ENCODE measurements around the gene CDK5RAP2.
"Not testable (repeated sequence)": the region's sequence is repeated elsewhere in the genome, so short reads cannot be mapped to it uniquely, and the experiment has no call there.

Gene CDK5RAP2

DNA sequence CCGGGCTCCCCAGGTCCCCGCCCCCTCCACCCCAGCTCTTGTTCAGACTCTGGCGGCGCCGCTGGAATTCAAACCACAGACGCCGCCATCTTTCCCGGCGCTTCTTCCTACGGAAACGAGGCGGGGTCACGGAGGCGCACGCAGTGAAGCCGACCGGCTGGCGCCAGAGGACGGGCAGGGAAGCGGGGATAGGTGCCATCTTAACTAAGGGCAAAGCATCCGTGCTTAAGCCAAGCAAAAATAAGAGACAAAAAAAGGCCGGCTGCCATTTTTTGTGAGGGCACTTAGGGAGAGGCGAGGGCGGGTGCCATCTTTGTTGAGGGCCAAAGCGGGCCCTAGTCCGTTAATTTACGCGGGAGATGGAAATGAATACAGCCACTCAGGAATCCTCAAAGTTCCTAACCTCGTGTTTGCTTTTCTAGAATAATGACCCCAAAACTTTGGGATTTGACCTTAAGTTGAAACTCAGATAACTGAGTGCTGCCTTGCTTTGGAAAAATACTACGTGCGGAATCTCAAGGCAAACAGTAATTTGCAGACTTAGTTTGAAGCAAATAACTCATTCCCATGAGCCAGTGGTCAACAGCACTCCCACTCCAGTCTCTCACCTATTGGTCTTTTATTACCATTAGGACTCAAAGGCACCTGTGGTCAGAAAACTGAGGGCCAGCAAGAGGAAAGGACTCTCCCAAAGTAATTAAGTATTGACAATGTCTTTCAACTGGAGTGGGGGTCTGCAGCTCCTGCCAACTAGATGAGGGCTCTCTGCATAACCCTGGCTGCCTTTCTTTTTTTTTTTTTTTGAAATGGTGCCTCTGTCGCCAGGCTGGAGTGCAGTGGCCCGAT, at the start of gene CDK5RAP2:
Gene CDK5RAP2 (minus strand): TSS at position 117 of the 846 bp plus-strand sequence. CDS start 189 bp downstream, outside the sequence.
- peak; percentile 97 for DNase-seq

DNA sequence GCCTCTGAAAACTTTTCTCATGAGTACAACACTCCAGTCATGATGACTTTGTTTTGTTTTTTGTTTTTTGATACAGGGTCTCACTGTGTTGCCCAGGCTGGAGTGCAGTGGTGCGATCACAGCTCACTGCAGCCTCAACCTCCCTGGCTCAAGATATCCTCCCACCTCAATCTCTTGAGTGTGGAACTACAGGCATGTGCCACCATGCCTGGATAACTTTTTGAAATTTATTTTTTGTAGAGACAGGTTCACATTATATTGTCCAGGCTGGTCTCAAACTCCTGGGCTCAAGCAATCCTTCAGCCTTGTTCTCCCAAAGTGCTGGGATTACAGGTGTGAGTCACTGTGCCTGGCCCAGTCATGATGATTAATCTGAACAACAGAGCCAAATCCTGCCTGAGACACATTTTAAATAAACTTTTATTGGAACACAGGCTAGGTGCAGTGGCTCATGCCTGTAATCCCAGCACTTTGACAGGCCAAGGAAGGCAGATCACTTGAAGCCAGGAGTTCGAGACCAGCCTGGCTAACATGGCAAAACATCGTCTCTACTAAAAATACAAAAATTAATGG, 49.0 kb upstream of the CDK5RAP2 start:
- DNase-seq: not testable (repeated sequence)

DNA sequence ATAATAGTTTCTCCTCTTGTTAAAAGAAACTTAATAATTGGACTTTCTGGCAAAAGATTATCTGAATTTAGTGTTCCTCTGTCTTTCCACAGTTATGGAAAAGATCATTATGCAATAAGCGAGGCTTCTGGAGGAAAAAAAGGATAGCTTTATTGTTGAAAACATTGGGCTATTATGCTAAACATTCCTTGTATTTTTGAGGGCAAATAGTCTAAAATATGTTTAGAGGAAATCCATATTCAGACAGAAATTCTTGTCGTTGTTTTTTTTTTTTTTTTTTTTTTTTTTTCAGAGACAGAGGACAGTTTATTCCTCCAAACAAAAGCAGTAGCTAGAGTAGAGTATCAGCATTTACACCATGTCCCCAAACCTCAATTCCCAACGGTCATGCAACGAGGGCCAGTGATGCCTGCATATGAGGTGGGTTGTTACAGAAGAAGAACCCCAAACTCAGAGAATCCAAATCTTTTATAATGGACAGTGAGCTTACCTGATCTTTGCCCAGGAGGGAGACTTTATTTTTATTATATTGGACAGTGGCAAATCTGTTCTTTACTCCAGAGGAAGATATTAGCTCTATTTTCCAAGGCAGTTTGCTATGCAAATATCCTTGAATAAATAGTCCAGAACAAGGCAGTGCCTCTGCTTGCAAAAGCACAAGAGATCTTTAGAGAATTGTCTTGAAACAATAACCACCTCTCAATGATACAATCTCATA, 48.4 kb upstream of the CDK5RAP2 start:
- no peak for DNase-seq

DNA sequence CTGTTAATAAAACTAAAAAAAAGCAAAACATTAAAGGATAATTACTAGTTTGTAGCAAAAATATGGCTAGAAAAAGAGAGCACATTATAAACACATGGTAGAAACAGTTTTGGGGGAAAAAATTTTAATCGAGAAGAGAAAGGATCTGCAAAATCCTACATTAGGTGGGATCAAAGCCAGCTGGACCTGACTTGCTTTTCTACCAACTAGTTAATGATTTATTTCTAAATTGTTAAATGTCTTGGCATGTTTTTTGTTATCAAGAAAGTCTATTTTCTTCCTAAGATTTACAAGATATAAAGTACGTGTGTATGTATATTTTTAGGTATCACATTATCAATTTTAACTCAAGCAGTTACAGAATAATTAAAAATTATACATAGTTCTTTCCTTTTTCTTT, 47.1 kb upstream of the CDK5RAP2 start:
- DNase-seq: no peak

DNA sequence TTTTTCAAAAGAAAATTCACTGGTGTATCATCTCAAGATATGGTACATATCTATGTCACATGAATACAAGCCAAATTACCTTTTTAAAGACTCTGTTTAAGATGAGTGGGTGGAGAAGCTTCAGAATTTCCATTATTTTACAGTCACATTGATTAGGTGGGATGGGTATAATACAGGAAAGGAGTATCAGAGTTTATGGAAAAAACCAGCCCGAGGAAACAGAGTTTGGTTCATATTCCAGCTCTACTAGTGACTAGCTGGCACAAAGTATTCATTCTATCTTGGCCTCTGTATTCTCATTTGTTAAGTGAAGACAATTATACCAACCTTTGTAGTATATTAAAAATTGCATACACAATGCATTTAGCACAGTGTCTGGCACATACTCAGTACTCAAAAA, 46.5 kb upstream of the CDK5RAP2 start:
- no peak for DNase-seq

DNA sequence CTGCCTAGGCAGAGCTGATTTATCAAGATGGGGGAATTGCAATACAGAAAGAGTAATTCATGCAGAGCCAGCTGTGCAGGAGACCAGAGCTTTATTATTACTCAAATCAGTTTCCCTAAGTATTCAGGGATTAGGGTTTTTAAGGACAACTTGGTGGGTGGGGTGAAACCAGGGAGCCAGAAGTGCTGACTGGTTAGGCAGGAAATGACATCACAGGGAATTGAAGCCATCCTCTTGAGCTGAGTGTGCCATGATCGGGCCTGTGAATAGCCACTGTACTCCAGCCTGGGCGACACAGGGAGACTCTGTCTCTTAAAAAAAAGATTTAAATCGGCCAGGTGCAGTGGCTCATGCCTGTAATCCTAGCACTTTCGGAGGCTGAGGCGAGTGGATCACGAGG, 45.3 kb upstream of the CDK5RAP2 start:
- peak; percentile 42 for DNase-seq

DNA sequence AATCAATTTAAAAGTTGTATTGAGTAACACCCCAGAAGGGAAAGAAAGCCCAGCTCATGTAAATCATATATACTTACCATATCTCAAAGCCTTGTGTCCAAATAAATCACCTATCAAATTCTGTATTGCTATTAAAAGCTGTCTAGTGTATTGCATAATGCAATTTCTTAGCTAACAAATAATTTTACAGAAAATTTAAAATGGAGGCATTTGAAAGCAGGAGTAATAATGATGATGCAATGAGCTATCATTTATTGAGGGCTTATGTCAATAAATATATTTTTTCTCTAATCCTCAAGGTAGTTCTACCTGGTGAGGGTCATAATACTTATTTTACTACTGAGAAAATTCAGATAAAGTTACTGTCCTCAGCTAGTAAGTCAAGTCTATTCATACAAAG, 42.8 kb upstream of the CDK5RAP2 start:
- DNase-seq: no peak

DNA sequence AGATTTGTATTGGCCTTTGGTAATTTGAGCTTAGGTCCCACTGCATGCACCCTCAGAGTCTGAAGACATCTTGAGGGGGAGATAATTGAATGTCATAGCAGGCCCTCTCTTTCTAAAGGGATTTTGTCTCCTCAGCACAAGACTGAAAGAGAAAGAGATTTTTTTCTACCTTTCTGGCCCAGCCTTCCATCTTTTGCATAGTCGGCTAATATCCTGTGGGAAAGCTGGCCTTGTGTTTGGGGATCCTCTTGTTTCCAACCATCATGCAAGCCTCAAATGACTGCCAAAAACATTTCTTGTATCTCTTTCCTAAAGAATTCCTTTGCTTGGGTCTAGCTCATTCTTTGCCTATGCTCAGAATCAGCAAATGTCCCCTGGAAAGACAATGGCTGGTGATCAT, 42.0 kb upstream of the CDK5RAP2 start:
- no peak for DNase-seq

DNA sequence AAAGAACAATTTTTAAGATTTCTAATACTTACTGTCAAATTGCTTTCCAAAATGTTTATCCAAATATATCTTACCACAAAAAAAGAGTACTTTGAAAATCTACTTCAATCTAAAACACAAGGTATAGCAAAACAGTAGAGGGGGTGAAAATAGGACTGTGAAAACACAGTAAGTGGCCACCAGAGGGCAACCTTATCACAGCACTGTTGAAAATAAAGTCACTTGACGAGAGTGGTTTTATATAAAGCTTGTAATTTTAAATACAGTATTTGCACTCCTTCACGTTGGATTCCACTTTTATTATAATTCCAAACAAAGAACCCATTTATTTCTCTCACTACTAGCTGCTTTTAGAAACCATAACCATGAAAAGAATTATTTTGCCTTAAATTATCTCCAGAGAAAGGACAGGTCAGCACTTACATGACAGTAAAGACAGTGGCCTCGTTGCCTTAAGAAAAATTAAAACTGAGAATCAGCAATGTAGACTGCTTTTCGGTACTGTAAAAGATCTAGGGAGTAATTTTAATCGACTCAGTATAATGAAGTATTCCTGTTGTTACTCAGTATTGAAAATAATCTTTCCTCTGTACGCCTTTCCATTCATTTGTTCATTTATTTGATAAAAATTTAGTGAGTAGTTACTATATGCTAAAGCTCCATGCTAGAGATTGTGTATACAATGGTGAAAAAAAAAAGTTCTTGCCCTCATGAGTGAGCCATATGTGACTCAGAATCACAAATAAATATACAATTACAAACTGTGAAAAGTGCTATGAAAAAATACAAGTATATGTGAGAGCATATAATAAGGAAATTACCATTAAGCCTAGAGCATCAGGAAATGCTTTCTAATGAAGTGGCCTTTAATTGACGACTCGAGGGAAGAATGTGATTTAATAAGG, 40.0 kb upstream of the CDK5RAP2 start:
- peak; percentile 81 for DNase-seq

DNA sequence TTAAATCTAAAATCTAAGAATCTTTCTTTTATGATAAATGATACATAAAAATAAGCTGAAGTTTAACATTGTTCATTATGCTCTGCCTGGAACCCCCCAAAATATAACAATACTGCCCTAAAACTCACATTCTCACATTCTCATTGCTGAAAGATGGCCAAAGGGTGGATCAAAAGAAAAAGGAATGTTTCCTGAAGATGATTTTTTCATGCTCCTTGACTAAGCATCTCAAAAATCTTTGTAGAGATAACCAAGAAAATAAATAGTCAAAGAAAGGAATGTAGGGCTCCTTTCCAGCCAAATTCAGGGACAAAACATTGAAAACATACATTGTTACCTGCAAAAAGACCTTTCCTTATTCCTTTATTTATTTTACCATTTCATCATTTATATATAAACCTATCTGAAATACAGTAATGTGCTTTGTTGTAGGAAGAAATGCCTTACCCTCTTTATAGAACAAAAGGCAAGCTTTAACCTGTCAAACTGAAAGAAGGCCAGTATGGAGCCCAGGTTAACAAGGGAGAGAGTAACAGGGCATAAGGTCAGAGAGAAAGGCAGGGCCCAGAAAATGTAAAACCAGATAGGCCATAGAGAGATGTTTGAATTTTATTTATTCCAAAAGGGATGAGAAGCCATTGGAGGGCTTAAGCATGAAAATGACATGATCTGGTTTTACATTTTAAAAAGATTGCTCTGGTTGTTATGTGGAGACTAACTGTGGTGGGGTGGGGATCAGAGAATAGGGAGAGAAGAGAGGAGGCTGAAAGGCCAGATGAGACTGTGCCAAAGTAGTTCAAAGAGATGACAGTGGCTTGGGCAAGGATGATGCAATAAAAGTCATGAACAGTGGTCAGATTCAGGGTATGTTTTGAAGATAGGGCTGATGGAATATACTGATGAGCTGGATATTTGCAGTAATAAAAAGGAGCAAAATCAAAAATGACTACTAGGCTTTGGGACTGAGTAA, 37.3 kb upstream of the CDK5RAP2 start:
- DNase-seq: no peak

DNA sequence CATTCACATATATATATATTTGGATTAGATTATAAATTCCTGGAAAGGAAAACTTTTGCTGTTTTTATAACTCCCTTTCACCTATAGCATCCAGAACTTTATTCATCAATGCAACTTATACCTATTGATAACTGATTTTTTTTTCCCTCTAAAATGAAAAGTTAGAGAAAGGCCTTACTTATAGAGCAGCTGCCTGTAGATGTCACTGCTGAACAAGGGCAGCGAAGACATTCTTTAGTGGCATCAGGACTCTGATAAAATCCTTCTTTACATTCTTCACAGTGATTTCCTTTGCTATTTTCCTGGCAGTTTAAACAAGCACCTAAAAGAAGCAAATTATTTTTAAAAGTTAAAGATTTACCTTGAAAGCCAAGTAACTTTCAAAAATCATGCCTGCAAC, 32.3 kb upstream of the CDK5RAP2 start:
- DNase-seq: no peak

DNA sequence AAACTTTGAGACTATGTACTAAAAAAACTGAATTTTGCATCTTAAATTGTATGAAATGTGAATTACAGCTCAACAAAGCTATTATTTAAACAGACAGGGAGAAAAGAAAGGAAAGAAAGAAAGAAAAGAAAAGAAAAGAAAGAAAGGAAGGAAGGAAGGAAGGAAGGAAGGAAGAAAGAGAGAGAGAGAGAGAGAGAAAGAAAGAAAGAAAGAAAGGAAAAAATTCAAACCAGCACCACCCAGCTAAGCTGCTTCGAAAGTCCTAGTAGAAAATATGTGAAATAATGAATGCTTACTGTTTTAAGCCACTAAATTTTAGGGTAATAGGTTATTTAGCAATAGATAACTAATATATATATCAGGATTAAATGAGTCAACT, 31.7 kb upstream of the CDK5RAP2 start:
- DNase-seq: no peak

DNA sequence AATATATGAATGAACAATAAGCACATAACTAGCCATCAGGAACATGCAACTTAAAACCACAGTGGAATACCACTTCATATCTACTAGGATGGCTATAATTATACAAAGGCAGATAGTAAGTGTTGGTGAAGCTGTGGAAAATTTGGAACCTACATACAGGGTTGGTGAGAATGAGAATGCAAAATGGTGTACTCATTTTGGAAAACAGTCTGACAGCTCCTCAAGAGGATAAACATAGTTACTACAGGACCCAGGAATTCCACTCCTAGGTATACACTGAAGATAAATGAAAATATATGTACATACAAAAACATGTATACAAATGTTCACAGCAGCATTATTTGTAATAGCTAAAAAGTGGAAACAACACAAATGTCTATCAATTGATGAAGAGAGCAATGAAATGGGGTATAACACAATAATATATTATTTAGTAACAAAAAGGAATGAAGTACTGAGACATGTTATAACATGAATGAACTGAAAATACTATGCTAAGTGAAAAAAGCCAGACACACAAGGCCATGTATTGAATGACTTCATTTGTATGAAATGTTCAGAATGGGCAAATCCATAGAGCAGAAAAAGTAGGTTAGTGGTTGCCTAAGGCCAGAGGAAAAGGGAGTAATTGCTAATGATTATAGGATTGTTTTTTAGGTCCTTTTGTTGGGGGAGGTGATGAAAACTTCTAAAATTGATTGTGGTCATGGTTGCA, 31.2 kb upstream of the CDK5RAP2 start:
- no peak for DNase-seq

DNA sequence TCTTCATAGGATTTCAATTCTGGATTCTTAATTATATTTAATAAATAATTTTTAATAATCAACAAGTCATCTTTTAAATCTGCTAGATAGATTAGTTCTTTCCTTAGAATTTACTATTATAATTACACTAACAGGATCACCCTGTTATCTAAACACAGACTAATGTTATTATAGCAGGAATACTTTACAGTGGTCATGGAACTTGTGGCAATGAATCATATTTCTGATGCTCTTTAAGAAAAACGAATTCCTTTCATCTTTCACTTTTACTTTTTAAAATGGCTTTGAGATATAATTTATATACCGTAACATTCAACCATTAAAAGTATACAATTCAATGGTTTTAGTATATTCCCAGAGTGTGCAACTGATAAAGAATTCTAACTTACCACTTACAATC, 29.7 kb upstream of the CDK5RAP2 start:
- DNase-seq: no peak

DNA sequence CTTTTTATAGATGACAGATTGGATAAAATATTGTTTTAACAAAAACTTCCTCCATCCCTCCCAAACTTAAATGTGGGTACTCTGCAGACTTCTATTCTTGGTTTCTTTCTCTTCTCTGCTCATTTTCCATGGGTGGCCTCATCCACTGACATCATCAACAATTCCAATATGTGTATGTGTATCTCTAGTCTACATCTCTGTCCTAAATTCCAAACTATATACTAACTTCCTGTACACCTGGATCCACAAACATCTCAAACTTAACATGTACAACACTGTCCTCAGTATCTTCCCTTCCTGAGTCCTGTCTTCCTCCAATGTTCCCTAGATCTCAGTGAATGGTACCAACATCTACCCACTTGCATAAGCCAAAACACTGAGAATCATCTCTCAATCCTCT, 28.5 kb upstream of the CDK5RAP2 start:
- DNase-seq: no peak

DNA sequence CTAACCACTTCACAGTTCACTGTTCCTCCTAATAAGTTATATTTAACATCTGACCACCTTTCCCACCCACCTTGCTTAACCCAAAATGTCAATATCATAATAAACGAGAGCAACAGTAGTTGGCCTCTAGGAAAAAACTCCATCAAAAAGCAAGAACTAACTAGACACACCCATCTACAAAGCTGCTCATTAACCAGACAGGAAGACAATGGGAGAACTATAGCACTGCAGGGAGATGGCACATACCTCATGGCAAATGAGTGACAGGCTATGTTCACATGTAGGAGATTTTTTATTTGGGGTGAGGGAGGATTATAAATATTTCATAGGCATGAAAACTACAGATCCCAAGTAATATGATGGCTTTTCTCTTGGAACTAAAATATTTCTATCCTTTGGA, 23.6 kb upstream of the CDK5RAP2 start:
- DNase-seq: no peak

DNA sequence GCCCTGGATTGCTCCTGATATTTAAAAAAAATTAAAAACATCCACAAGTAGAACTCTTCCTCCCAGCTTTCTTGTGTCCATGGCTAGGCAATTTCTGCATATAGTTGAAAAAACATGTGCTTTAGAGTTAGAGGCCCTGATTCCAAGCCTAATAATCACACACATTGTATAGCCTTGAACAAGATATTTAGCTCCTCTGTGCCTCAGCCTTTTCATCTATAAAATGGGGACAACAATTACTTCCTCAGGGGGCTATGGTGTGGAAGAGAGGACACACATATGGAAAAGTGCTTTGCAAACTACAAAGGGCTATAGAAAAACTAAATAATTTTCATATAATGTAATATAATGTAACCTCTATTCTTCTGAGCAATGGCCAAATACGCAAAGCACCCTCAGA, 23.0 kb upstream of the CDK5RAP2 start:
- DNase-seq: no peak

DNA sequence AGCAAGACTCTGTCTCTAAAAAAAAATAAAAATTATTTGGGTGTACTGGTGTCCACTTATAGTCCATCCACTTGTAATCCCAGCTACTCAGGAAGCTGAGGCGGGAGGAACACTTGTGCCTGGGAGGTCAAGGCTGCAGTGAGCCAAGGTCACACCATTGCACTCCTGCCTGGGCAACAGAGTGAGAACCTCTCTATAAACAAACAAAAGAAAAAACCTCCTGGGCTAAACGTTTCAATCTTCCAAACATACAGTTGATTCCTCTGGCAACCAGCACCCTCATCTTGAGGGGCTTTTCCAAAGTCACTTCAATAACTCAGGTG, 13.9 kb upstream of the CDK5RAP2 start:
- DNase-seq: no peak

DNA sequence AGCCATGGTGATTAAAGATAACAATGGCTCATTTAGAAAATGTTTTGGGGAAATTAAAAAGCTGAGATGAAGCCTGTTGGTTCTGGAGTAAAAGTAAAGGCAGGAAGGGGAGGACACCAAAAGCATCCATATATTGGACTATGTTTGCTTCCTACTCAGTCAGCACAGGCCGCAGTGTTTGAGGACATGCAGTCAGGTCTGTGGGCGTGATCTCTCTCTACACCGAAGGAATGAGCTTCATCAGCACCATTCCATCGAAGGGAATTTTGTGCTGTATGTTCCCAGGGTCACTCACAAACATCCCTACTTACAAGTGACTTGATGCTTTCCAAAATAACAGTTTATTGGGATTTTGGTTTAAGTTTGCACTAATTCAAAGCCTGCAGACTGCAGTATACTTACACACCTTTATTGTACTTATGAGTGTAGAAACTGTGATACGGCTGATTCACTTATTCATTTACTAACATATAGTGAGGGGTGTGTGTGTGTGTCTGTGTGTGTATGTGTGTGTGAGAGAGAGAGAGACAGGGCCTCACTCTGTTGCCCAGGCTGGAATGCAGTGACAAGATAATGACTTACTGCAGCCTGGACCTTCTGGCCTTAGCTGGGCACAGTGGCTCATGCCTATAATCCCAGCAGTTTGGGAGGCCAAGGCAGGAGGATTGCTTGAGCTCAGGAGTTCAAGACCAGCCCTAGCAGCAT, 13.4 kb upstream of the CDK5RAP2 start:
- no peak for DNase-seq

DNA sequence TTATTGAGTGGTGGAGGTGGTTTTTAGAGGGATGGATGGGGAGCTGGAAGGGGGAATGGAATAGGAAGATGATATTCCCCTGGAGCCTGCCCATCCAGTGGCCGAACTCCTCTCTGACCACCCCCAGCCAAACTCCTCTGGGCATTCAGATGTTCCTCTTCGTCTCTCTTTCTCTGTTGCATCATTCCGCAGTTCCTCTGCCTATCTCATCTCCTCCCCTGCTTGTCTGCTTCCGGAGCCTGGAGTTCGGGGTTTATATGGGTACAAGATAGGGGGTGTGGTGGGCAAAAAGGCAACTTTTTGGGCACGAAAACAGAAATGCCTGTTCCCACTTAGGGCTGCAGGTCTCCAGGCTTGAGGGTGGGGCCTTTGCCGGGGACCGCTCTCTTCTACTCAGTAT, 12.2 kb upstream of the CDK5RAP2 start:
- DNase-seq: no peak

DNA sequence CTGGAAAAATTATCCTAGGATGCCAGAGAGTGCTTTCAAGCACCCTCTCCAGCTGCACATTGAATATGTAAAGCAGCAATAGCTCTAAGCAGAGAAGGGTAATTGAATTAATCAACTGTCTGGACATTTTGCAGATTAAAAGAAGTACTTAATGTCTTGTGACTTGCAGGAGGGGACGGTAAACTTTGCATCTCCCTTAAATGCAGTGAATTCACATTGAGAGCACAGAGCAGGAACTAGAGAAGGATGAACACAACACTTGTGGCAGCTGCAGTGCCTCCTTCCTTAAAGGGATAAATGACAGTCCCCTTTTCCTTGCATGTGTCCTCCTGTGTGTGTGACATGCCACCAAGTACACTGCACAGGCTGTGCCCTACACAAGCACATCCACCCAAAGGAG, 7.4 kb upstream of the CDK5RAP2 start:
- no peak for DNase-seq

All from suppressor macrophage treated with lipopolysaccharide for 4 hours (primary cell).